CD1c-positive myeloid dendritic cell (primary cell): ENCODE measurements around the gene MYL6B.
"Not testable (repeated sequence)": the region's sequence is repeated elsewhere in the genome, so short reads cannot be mapped to it uniquely, and the experiment has no call there.

Experiments
- DNase-seq: peaks from one replicate; pipeline ENCODE4 v3.0.0-alpha.2; 2016; ENCODE audit errors: extremely low spot score

Gene MYL6B

DNA sequence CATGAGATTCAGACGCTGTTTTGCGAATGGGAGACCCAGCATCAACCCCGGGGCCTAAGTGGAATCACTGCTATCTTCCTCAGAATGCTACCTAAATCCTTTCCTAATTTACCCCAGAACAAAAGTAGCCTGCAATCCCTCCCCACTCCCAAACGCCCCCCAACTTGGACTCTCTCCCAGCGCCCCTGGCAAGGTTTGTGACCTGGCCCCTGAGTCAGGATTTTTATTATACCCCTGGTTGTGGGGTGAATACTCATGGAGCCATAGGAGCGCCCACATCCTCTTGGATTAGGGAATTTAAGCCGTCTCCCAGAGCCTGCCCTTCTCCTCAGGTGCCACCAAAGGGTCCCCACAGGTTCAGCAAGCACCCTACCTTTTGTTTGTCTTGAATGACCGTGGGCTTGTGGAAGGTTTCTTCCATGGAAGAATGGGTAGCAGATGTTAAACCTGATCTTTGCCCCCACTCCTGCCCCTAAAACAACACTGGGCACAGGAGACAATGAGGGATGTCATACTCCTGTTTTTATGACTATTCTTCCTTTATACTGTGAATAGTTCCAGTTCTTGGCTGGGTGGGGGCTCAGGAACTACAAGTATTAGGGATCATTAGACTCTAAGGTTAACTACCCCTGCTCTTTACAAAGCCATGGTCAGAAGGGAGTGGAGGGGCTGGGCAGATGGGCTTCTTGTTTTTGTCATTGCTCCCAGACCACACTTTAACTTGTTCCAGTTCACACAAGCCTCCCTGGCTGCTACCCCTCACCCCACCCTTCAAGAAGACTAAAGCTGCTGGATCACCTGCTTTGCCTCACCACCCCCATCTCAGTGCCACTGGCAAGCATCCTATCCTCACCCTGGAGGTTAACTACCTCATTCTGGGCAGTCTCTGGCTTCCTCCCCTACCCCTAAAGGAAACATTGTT, 630 bp downstream of the MYL6B start:
- no peak for DNase-seq

DNA sequence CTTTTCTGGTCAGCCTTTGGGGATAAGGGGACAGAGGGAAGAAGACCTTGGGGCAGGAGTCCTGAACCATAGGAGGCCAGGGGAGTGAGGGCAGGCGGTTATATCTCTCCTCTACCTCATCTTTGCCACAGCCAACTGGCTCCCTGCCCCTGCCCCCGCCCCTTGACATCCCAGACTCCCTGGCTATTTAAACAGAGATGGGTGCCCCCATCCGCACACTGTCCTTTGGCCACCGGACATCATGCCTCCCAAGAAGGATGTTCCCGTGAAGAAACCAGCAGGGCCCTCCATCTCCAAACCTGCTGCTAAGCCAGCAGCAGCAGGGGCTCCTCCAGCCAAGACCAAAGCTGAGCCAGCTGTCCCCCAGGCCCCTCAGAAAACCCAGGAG, 1.3 kb downstream of the MYL6B start:
- DNase-seq: no peak

DNA sequence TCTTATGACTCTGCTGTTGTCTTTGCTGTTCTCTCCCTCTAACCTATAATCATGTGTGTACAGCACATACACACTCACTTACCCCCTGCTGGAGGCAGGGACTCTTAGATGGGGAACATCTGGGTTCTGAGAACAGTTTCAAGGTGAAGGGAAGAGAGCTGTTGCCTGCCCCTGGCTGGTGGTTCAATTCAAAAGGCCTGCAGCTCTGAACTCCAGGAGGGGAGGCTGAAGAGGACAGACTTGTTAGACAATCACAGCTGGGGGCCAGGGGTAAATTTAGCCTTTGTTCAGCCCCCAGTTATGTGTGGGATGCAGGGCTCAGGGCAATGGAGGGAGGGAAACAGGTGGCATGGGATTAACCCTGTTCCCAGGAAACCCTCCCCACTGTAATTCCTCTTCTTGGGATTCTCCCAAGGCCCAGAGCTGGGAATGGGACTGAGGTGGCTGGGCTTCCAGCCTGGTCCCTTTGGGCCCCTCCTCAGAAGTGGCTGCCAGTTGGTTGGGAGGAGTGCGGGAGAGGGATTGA, 1.9 kb downstream of the MYL6B start:
- DNase-seq: no peak

DNA sequence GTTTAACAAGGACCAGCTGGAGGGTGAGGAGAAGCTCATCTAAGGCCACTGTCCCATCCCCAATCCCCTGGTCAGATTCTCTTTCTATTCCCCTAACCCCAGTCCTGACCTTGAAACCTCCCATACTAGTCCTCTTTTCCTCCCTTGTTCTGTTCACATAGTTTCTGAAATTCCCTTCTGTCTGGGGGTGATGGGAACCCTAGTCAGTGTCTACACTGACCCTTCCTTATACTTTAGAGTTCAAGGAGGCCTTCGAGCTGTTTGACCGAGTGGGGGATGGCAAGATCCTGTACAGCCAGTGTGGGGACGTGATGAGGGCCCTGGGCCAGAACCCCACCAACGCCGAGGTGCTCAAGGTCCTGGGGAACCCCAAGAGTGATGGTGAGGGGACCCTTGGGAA, 2.4 kb downstream of the MYL6B start:
- no peak for DNase-seq

- no peak for DNase-seq
Measured at GRCh38 chr12:56155256-56155845, 3.0 kb downstream of the MYL6B start.

- not testable (repeated sequence) for DNase-seq
Measured at GRCh38 chr12:56156464-56157200, 4.2 kb downstream of the MYL6B start.

- DNase-seq: peak; percentile 84
Measured at GRCh38 chr12:56157201-56158028, 5.0 kb downstream of the MYL6B start.

GRCh38 chr12:56158029-56158925, 5.9 kb downstream of the MYL6B start, which contains the start of gene MYL6:
Gene MYL6 (plus strand): TSS chr12:56158359. CDS start chr12:56158402, 43 bp downstream.
- peak; percentile 98 for DNase-seq

GRCh38 chr12:56158926-56159461, 6.6 kb downstream of the MYL6B start:
- peak; percentile 66 for DNase-seq

- no peak for DNase-seq
Measured at GRCh38 chr12:56159482-56160192, 7.2 kb downstream of the MYL6B start.

- DNase-seq: peak; percentile 32
Measured at GRCh38 chr12:56160193-56160763, 7.9 kb downstream of the MYL6B start.

- no peak for DNase-seq
Measured at GRCh38 chr12:56160894-56161689, 8.7 kb downstream of the MYL6B start.

DNA sequence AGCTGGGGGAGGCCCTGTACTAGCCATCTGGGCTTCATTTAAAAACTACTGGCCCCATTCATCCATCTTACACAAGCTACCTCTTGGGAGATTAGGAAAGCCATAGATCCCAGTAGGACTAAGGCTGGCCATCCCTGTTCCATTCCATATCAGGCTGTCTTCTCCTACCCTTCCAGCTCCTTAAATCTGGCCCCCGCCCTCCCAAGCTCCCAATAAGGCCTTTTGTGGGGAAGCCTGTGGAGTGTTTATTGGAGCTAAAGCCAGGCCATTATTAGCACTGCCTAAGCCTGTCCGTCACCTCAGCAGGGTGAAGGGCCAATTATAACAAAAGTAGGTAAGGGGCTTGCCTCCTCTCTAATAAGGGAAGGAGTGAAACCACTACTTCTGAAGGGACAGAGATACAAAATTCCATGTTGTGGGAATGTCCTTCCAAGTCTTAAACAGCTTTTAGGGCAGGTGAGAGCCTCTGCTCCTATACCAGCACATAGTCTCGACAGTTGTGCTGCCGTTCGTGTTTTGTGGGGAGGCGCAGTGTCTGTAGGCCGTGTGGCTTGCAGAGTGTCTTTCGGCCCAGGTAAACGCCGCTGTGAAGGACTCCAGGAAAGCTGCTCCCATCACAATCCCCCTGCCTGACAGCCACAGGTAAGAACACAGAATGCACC, 9.4 kb downstream of the MYL6B start:
- no peak for DNase-seq

DNA sequence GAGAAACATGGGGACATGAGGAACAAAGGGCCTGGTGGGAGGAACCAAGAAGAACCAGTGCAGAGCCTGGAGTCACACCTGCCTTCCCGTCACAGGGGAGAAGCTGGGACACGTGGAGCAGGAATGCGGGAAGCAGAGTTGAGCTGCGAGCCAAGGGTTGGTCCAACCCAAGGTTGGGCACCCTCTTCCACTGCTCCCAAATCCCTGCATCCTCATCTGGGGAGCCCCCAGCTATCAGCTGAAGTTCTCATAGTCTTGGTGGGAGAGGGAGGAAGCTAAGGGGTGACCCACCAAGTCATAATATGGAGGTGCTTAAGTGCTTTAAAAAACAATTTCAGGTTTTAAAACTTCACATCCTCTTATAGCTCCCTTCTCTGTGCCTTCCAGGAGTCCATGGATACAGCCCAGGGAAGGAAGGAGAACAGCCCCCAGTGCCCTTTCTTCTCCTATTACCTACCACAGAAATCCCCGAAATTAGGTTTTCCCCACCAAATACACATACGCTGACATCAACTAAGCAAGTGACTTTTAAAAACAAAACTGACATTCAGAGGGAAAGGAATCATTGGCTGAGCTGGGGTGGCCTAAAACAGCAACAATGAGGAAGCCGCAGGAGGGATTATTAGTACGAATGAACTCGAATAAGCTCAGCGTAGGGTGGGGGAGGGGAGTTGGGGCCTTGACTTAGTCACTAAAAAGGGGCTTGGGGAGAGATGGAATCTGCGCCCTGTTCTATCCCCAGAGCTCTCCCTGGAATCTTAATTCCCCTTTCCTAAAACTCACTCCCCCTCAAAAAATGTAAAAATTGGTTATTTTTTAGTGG, 10.3 kb downstream of the MYL6B start:
- no peak for DNase-seq

DNA sequence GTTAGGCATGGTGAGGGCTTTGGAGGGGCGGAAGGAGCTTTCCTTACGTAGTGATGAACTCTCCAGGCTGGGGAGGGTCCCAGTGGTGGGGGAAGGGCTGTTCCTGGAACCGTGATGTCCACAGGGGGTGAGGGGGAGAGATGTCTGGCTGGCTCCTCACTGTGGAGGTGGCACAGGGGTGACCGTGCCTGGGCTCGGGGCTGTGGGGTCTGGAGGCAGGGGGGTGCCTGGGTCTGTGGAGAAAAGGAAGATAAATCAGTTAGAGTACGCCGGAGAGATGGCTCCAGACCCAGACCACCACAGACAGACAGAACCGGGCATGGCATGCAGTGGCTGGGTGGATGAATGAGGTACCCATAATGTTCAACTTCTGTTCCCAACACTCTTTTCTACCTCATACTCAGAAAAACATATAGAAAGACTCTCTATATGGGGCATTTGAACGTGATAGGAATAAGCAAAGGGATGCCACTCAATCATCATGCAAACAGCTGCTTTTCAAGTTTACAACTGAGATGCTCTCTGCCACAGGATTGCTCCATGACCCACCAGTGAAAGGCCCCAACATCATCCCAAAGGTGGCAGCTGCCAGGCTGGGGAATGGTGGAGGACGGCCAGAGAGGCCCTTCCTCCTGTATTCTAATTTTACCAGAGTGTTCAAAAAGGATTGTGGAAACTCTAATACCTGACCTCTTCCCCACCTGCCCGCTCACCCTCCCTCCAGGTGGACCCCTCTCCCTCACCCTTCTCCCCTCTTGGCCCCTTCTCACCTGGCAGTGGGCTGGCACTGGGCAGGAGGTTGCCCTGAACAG, 11.4 kb downstream of the MYL6B start:
- DNase-seq: no peak

- no peak for DNase-seq
Measured at GRCh38 chr12:56164345-56164729, 11.9 kb downstream of the MYL6B start.
